Endothelial cell of umbilical vein (primary cell): ENCODE results near the gene TRABD2A. TPM values are rescaled to one million over a fixed set of nuclear protein-coding genes. Genes with fewer than 3 reads are reported as not detected.

Experiments used
- BruUV-seq: library from RNA; stranded (reverse); fragments of 400-500 nt; replicated peaks from 2 replicates; lab custom pipeline; 2021; lab: Mats Ljungman, UMichigan
- CTCF ChIA-PET: fragments of 300-600, 350-600 bp; sonication (Branson Sonifier 250); formaldehyde crosslinking; loops from one replicate; lab custom pipeline; 2021; ENCODE audit warnings: antibody characterized with exemption, inconsistent platforms; lab: Charles Lee
- POLR2A ChIA-PET: fragments of 300-600, 350-600 bp; sonication (Branson Sonifier 250); formaldehyde crosslinking; loops from one replicate; lab custom pipeline; 2021; ENCODE audit warnings: antibody characterized with exemption, inconsistent platforms; lab: Charles Lee
- DNase-seq: peaks from one replicate; pipeline ENCODE4 v3.0.0-alpha.2; 2011; ENCODE audit warnings: low read depth, low spot score
- FAIRE-seq: peaks from 2 replicates; lab custom pipeline; 2011; peaks lifted over from hg19 to GRCh38; lab: Jason Lieb, UNC
- H2AFZ ChIP-seq: 2 replicates; pipeline ENCODE4 v1.6.0; 2012; ENCODE audit warnings: low read depth, low read length, control low read depth, inconsistent platforms
- H3K27ac ChIP-seq: 2 replicates; pipeline ENCODE4 v1.5.1; 2011; ENCODE audit warnings: low read depth, mild to moderate bottlenecking, control low read depth, low read length, moderate library complexity; ENCODE audit not compliant: insufficient read depth
- H3K27me3 ChIP-seq, 2 experiments: 2 replicates each; pipeline versions ENCODE4 v1.6.0 to v1.6.1; 2011; ENCODE audit warnings: low read length in 2 of 2, mixed read lengths in 1 of 2; ENCODE audit not compliant: control insufficient read depth in 2 of 2, insufficient read depth in 2 of 2
- H3K36me3 ChIP-seq, 2 experiments: 2 replicates in 1 of 2; 3 replicates in 1 of 2; pipeline ENCODE4 v1.5.1; 2011; ENCODE audit warnings: low read length in 2 of 2, mild to moderate bottlenecking in 1 of 2, moderate library complexity in 1 of 2; ENCODE audit not compliant: control insufficient read depth in 2 of 2, insufficient read depth in 2 of 2; ENCODE audit errors: extremely low read depth in 1 of 2
- H3K4me1 ChIP-seq: 3 replicates; pipeline ENCODE4 v1.5.1; 2011; ENCODE audit warnings: mild to moderate bottlenecking, low read length; ENCODE audit not compliant: control insufficient read depth, insufficient read depth; ENCODE audit errors: extremely low read depth
- H3K4me2 ChIP-seq: 2 replicates; pipeline ENCODE4 v1.6.1; 2011; ENCODE audit warnings: low read length, control low read depth, mixed read lengths; ENCODE audit not compliant: insufficient read depth
- H3K4me3 ChIP-seq, 3 experiments: fragments of 200-600 bp in 1 of 3; sonication (generic), shearing (Covaris generic) in 1 of 3; replicated peaks in 1 of 3; 2 replicates each; pipeline ENCODE4 v1.5.1; 2011 to 2016; ENCODE audit warnings: control low read depth in 3 of 3, low read length in 3 of 3, mild to moderate bottlenecking in 2 of 3, inconsistent platforms in 1 of 3, low read depth in 1 of 3, moderate library complexity in 1 of 3; ENCODE audit not compliant: insufficient read depth in 1 of 3
- H3K79me2 ChIP-seq: 2 replicates; pipeline ENCODE4 v1.6.0; 2012; ENCODE audit warnings: low read length, inconsistent platforms; ENCODE audit not compliant: control insufficient read depth, insufficient read depth
- H3K9ac ChIP-seq: replicated peaks from 2 replicates; pipeline ENCODE3; 2011; ENCODE audit warnings: low read length, control low read depth; ENCODE audit not compliant: insufficient read depth; ENCODE audit errors: extremely low read depth
- H3K9me1 ChIP-seq: replicated peaks from 3 replicates; pipeline ENCODE4 v1.6.0; 2011; ENCODE audit warnings: mild to moderate bottlenecking, low read length; ENCODE audit not compliant: control insufficient read depth, insufficient read depth; ENCODE audit errors: extremely low read depth
- H3K9me3 ChIP-seq: replicated peaks from 2 replicates; pipeline ENCODE4 v1.5.1; 2012; ENCODE audit warnings: low read length, inconsistent platforms; ENCODE audit not compliant: control insufficient read depth, insufficient read depth
- H4K20me1 ChIP-seq: replicated peaks from 2 replicates; pipeline ENCODE3; 2011; ENCODE audit warnings: mild to moderate bottlenecking, low read length; ENCODE audit not compliant: control insufficient read depth, insufficient read depth; ENCODE audit errors: extremely low read depth
- EZH2 ChIP-seq: IDR thresholded peaks from 2 replicates; pipeline ENCODE4 v1.6.1; 2012; ENCODE audit warnings: borderline replicate concordance, low read depth, mild to moderate bottlenecking, moderate library complexity, low read length, inconsistent platforms; ENCODE audit not compliant: severe bottlenecking
- FOS ChIP-seq: IDR thresholded peaks from 2 replicates; pipeline ENCODE4 v1.6.1; 2011; ENCODE audit warnings: mild to moderate bottlenecking, low read length, moderate library complexity, borderline replicate concordance; ENCODE audit not compliant: insufficient read depth
- GATA2 ChIP-seq: IDR thresholded peaks from 2 replicates; pipeline ENCODE4 v1.7.0; 2011; ENCODE audit warnings: low read depth, mild to moderate bottlenecking, moderate library complexity, mixed read lengths, low read length; ENCODE audit not compliant: insufficient read length, insufficient read depth
- JUN ChIP-seq: IDR thresholded peaks from 2 replicates; pipeline ENCODE4 v1.6.1; 2011; ENCODE audit warnings: borderline replicate concordance, low read depth; ENCODE audit not compliant: insufficient read length, insufficient read depth
- MYC ChIP-seq: IDR thresholded peaks from one replicate; pipeline ENCODE4 v1.6.1; 2011; ENCODE audit warnings: mild to moderate bottlenecking, low read depth, low read length
- POLR2A ChIP-seq: IDR thresholded peaks from 2 replicates; pipeline ENCODE4 v1.6.1; 2012; ENCODE audit warnings: low read depth, mild to moderate bottlenecking, control low read depth, low read length
- POLR2AphosphoS5 ChIP-seq: IDR thresholded peaks from 2 replicates; pipeline ENCODE4 v1.6.1; 2012; ENCODE audit warnings: low read depth, mild to moderate bottlenecking, control low read depth, low read length, moderate library complexity; ENCODE audit not compliant: insufficient read depth
- dilution Hi-C: fragments of 300-500 bp; cut with MboI; formaldehyde crosslinking; loops from one replicate; pipeline ENCODE4 v1.15.0; 2019; ENCODE audit warnings: low sequenced_read_pairs; ENCODE audit not compliant: extremely low pct_ligation_motif_present
- intact Hi-C: fragments of 100-400 bp; cut with micrococcal nuclease; formaldehyde crosslinking; loops from one replicate; pipeline ENCODE4 v1.10.0; 2022
- polyA plus RNA-seq, 4 experiments: library from polyadenylated mRNA; depleted of rRNA in 3 of 4; stranded (reverse) in 3 of 4; unstranded in 1 of 4; fragments of >200 nt; gene quantifications; 2 replicates each; pipeline versions ENCODE4 v1.2.1 to v1.2.3, GENCODE V29; 2011 to 2012; ENCODE audit warnings: missing spikeins in 1 of 4
- total RNA-seq: library from RNA; stranded (reverse); gene quantifications from 2 replicates; pipeline ENCODE4 v1.2.3, GENCODE V29; 2021
- TF ChIP-seq, protein P1 (sequence below): IDR thresholded peaks from 2 replicates; pipeline ENCODE4 v1.6.1; 2011; ENCODE audit not compliant: insufficient read depth, insufficient read length
- TF ChIP-seq, protein P2 (sequence below), 2 donors: IDR thresholded peaks; 1 replicate in 1 of 2; 2 replicates in 1 of 2; pipeline ENCODE4 v1.5.1; 2011; ENCODE audit warnings: low read length in 2 of 2, mild to moderate bottlenecking in 2 of 2, moderate library complexity in 2 of 2, control low read depth in 1 of 2, inconsistent platforms in 1 of 2, low read depth in 1 of 2; ENCODE audit not compliant: insufficient read depth in 1 of 2; ENCODE audit errors: extremely low read depth in 1 of 2

The TRABD2A gene
- total and polyA plus RNA-seq, 2 donors (not counting 3 experiments of a cell fraction or from before 2014, with no cell fraction given), result 1.0 to 1.8 TPM

DNA sequence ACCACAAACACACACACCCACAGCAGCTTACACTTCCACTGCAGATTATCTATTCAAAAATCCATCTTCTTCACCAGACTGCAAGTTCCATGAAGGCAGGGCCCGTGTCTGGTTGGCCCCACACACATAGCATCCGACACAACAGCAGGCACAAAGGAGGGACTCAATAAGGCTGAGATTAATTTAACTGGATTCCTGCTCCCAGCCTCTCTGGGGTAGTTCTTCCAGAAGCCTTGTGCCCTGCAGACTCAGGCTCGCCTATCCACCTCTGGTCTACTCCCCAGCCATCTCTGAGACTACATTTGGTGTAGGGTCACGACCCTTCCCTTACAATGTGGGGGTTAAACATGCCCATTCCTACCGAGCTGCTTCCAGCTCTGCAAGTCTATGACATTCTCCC is 57.7 kb downstream of the TRABD2A start:
- no TSS peak for BruUV-seq
- no peaks in the 10 kb centered on the region for H4K20me1 ChIP-seq
- H3K36me3 ChIP-seq, result no peaks in the 10 kb centered on the region
- no peaks in the 10 kb centered on the region for H3K9me1 ChIP-seq
- no peak overlapping the region for H3K4me2 ChIP-seq
- H3K4me3 ChIP-seq, result no peak overlapping the region
- dilution Hi-C loops (no loop called here), intact Hi-C loops (no loop called here)
- no peaks in the 10 kb centered on the region for H3K27me3 ChIP-seq
- no peak for DNase-seq
- ChIA-PET POLR2A (no interaction called here), CTCF (no interaction called here)
- TF ChIP-seq EZH2 (no peak), FOS (no peak), MYC (no peak), JUN (no peak), POLR2A (no peak)
- H3K79me2 ChIP-seq, result no peaks in the 10 kb centered on the region
- no peaks in the 10 kb centered on the region for H3K4me1 ChIP-seq
- H3K9me3 ChIP-seq, result no peaks in the 10 kb centered on the region
- FAIRE-seq, result no peak
- no peak overlapping the region for H3K27ac ChIP-seq
- H3K9ac ChIP-seq, result no peak overlapping the region
- no peak overlapping the region for H2AFZ ChIP-seq

- Histone ChIP-seq H3K79me2 (no peaks in the 10 kb centered on the region), H3K9me1 (no peaks in the 10 kb centered on the region), H3K4me1 (no peaks in the 10 kb centered on the region), H3K9ac (no peak overlapping the region), H3K27ac (no peak overlapping the region), H3K36me3 (no peaks in the 10 kb centered on the region), H4K20me1 (no peaks in the 10 kb centered on the region), H3K4me2 (no peak overlapping the region), H3K9me3 (no peaks in the 10 kb centered on the region), H3K4me3 (no peak overlapping the region), H3K27me3 (no peaks in the 10 kb centered on the region), H2AFZ (no peak overlapping the region)
- no peak for FAIRE-seq
- BruUV-seq, result no TSS peak
- DNase-seq, result no peak
- POLR2A ChIA-PET, result no interaction called here
- no peak for TF ChIP-seq POLR2AphosphoS5
- TF ChIP-seq FOS, result no peak
- TF ChIP-seq, protein P1, sequence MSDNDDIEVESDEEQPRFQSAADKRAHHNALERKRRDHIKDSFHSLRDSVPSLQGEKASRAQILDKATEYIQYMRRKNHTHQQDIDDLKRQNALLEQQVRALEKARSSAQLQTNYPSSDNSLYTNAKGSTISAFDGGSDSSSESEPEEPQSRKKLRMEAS, result no peak
- TF ChIP-seq JUN, result no peak
- TF ChIP-seq MYC, result no peak
- TF ChIP-seq, protein P2, sequence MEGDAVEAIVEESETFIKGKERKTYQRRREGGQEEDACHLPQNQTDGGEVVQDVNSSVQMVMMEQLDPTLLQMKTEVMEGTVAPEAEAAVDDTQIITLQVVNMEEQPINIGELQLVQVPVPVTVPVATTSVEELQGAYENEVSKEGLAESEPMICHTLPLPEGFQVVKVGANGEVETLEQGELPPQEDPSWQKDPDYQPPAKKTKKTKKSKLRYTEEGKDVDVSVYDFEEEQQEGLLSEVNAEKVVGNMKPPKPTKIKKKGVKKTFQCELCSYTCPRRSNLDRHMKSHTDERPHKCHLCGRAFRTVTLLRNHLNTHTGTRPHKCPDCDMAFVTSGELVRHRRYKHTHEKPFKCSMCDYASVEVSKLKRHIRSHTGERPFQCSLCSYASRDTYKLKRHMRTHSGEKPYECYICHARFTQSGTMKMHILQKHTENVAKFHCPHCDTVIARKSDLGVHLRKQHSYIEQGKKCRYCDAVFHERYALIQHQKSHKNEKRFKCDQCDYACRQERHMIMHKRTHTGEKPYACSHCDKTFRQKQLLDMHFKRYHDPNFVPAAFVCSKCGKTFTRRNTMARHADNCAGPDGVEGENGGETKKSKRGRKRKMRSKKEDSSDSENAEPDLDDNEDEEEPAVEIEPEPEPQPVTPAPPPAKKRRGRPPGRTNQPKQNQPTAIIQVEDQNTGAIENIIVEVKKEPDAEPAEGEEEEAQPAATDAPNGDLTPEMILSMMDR (IDR thresholded peaks at IDR 0.05; ENCODE audit: extremely low read depth in 1 of 2, insufficient read depth in 1 of 2, low read depth in 1 of 2, low read length in 2 of 2), result no peak
- TF ChIP-seq POLR2A, result no peak
- TF ChIP-seq EZH2, result no peak
- TF ChIP-seq GATA2, result no peak
- dilution Hi-C loops, result no loop called here
- CTCF ChIA-PET, result interaction anchor here (1.0 kb wide), 1 partner anchor 16 kb away, joined by 3 read pairs; no protein-coding TSS in a partner anchor
- intact Hi-C loops, result no loop called here
Observed at GRCh38 chr2:84821806-84822205, 59.1 kb downstream of the TRABD2A start.
